Ishikawa (cell line): Measurements from ENCODE around the gene KDM1A.

Experiments used
- CREB1 ChIP-seq: IDR thresholded peaks from 2 replicates; pipeline ENCODE4 v1.6.1; 2012; ENCODE audit warnings: low read depth
- EGR1 ChIP-seq: IDR thresholded peaks from 2 replicates; pipeline ENCODE4 v1.6.1; 2012
- FOXM1 ChIP-seq: IDR thresholded peaks from 2 replicates; pipeline ENCODE4 v1.6.1; 2012; ENCODE audit warnings: low read depth, borderline replicate concordance
- TAF1 ChIP-seq: IDR thresholded peaks from 2 replicates; pipeline ENCODE4 v1.6.1; 2012; ENCODE audit warnings: low read depth, mild to moderate bottlenecking
- TF ChIP-seq, protein P1 (sequence below): IDR thresholded peaks from 2 replicates; pipeline ENCODE4 v1.6.1; 2012; ENCODE audit warnings: low read depth, mild to moderate bottlenecking
- TF ChIP-seq, protein P2 (sequence below): IDR thresholded peaks from 2 replicates; pipeline ENCODE4 v1.6.1; 2012

DNA sequence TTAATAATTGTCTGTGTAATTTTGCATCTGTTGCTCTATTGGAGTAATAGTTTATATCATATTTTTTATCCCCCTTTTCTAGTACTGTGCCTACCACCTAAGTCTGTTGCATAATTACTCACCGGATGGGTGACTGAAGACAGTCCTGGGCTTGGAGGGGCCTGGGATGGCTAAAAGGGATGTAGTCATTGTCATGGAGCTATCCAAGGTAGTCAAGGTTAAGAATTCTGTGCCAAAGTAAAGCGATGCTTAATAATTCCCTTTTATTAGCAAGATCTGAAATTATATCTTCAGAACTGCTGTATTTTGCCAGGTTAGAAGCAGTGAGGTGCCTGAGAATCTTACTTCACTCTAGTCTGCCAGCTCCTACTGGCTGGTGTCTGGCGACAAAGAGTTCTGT is 61.6 kb downstream of the KDM1A start:
- no peak for TF ChIP-seq EGR1
- no peak for TF ChIP-seq TAF1
- no peak for TF ChIP-seq CREB1
- TF ChIP-seq, protein P1, sequence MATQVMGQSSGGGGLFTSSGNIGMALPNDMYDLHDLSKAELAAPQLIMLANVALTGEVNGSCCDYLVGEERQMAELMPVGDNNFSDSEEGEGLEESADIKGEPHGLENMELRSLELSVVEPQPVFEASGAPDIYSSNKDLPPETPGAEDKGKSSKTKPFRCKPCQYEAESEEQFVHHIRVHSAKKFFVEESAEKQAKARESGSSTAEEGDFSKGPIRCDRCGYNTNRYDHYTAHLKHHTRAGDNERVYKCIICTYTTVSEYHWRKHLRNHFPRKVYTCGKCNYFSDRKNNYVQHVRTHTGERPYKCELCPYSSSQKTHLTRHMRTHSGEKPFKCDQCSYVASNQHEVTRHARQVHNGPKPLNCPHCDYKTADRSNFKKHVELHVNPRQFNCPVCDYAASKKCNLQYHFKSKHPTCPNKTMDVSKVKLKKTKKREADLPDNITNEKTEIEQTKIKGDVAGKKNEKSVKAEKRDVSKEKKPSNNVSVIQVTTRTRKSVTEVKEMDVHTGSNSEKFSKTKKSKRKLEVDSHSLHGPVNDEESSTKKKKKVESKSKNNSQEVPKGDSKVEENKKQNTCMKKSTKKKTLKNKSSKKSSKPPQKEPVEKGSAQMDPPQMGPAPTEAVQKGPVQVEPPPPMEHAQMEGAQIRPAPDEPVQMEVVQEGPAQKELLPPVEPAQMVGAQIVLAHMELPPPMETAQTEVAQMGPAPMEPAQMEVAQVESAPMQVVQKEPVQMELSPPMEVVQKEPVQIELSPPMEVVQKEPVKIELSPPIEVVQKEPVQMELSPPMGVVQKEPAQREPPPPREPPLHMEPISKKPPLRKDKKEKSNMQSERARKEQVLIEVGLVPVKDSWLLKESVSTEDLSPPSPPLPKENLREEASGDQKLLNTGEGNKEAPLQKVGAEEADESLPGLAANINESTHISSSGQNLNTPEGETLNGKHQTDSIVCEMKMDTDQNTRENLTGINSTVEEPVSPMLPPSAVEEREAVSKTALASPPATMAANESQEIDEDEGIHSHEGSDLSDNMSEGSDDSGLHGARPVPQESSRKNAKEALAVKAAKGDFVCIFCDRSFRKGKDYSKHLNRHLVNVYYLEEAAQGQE: peak; percentile 59
- TF ChIP-seq, protein P2, sequence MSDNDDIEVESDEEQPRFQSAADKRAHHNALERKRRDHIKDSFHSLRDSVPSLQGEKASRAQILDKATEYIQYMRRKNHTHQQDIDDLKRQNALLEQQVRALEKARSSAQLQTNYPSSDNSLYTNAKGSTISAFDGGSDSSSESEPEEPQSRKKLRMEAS: no peak
- TF ChIP-seq FOXM1: no peak
